ENCODE measurements around the gene UGT1A8.
A peak's percentile ranks its signal among the peaks of the same experiment; 100 is the strongest.
"Not testable (repeated sequence)": the region's sequence is repeated elsewhere in the genome, so short reads cannot be mapped to it uniquely, and the experiment has no call there.

UGT1A8 gene

DNA sequence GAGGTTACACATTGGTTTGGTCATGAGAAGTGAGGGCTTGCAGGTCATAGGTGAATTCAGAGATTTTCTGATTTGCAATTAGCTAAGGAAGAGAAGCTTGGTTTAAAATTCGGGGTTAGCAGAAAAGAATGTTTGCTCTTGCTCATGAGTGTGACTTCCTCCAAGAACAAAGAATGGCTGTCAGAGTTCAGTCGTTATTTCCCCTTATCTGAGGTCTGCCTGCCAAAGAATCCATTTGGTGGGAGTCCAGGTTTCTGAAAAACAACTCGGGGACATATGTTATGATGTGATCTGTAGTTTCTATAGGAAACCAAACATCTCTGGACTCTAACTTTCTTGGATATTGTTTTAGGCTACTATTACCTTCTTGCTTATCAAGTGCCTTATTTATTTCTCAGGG is 72.1 kb downstream of the UGT1A8 start:
- no peak for DNase-seq

DNA sequence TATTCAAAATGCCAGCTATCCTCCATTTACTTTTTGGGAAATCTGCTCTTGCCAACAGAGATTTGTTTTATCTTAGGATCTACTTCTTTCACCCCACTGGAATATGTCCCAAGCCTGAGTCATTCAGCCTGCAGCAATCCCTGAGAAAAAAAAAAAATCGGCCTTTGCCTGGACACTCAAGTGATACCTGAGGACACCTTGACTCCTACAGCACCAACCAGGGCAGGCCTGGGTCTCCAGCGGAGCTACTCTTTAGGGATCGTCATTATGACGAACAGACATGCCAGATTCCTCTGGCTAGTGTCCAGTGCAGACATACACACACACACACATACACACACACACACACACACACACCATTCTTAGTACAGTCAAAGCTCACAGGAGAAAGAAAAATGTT is 73.0 kb downstream of the UGT1A8 start:
- DNase-seq: no peak

DNA sequence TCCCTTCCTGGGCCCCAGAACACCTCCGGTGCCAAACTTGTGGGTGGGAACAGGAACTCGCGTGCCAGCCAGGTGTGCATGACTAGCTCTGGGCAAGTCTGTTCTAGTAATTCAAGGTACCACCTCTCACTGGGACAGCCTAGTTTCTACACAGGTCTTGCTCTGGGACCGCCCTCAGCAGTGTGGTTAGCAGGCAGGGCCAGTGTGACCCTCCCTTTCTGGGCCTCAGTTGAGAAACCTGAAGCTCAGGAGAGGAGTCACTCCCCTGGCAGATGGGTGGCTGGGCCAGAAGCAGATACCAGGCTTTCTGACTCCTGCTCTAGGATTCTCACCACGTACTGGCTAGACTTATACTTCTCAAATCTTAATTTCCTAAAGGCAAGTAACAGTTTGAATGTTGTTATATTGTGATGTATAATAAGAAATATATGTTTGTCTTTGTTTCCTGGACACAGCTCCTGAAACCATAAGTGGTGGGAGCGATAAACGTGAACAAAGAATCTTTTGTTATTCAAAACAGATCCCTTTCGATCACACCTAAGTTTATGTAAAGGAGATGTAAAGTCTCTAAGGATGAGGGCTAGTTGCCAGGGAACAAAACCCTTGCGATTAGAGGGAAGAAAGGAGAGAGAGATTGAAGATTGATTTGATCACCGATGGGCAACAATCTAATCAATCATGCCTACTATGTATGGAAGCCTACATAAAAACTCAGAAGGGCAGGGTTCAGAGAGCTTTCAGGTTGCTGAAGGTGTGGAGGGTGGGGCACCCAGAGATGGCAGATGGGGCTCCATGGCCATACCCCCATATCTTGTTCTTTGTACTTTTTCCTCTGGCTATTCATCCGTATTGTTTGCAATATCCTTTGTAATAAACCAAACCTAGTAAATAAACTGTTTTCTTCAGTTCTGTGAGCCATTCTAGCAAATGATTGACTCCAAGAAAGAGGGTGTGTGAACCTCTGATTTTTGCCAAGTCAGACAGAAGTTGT is 74.3 kb downstream of the UGT1A8 start:
- no peak for DNase-seq

DNA sequence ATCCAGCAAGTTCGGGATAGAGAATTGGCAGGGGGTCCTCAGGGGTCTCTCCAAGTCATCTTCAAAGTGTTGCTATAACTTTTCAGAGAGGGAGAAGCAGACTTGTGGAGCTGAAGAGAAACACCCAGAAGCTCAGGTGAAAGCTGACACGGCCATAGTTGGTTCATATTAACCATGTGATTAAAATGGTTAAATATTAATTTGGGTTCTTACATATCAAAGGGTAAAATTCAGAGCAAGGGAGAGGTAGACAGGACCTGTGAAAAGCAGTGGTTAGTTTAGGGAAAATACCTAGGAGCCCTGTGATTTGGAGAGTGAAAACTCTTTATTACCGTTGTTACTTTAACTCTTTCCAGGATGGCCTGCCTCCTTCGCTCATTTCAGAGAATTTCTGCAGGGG is 75.2 kb downstream of the UGT1A8 start, which contains the start of gene UGT1A6:
Gene UGT1A6 (plus strand): TSS at position 243 of the 400 bp plus-strand sequence. CDS start 115 bp downstream, at position 358.
- DNase-seq: no peak

DNA sequence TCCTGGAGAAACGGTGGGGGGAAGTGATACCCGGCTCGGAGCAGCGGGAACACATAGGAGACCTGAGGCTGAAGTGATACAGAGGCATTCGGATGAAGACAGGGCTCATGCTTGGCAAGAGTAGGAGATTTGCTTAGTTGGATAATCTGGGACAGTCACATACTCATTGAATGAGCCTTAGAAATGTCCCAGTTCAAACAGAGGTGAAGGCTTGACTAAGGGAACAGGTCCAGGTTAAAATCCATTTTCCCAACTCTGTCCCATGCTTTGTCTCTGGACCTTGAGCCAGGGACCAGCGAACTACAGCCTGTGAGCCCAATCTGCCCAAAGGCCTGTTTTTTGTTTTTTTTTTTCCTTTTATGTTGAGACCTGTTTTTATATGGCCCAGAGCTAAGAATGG is 76.5 kb downstream of the UGT1A8 start:
- DNase-seq: no peak

DNA sequence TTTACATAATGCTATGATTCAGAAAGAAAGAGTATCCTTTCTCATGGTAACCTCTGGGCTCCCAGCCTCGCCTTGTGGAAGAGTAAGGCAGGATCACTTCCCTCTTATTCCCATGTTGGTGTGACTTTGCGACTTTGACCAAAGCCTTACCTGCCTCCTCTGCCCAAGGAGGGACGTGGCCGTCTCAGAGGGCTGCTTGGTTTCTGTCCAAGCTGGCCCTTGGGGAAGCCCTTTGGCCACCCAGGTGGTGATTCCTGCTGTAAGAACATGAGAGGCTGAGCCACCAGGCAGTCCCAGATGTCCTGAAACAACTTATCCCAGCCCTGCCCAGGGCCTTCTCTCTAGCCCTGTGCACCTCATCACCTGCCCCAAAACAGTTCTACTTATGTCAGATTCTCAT is 81.3 kb downstream of the UGT1A8 start:
- DNase-seq: no peak

DNA sequence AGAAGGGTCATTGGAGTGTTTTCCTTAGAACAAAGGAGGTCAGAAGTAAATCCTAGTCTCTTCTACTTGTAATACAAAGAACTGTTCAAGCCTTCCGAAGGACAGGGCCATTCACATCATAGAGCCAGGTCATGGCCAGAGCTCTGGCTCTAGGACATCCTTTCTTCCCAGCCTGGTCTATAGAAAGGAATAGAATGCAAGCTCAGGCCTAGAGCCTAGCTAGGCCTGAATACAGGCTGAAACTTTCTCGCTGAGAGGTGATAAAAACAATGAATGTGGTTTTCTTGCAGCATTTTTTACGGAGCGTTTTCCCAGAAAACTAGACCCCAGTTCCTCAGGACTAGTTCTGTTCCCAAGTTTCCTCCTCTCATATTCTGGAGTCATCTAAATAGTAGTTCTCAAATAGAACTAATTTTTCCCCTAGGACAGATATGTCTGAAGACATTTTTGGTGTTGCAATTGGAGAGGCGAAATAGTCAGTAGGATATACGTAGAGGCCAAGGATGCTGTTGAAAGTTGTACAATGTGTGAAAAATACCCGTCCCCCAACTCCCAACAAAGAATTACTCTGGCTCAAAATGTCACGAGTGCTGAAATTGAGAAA is 82.1 kb downstream of the UGT1A8 start:
- DNase-seq: no peak

DNA sequence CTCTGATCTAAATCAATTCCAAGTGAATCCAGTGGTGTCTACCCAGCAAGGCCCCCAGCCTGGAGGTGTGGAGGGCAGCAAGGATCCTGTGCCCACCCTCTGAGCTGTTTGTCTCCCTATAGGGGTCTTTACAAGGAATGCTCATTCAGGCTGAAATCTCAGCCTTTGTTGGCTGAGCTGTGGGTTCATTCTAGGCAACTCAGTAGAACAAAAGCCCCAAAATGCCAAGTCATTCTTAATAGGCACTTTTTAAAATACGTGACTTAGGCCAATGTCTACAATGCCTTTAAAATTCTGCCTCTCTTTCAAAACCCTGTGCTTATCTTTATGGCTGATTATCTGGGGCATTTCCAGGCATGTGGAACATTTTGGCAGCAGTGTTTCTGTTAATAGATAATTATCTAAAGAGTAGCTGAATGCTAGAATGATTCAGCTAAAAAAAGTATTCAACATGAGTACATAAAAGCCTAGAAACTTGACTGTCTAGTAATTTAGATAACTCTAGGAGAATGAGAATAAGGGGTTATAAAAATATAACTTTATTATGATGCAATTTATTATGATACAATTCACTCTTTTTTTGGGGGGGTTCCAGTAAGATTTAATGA is 82.7 kb downstream of the UGT1A8 start:
- DNase-seq: no peak

DNA sequence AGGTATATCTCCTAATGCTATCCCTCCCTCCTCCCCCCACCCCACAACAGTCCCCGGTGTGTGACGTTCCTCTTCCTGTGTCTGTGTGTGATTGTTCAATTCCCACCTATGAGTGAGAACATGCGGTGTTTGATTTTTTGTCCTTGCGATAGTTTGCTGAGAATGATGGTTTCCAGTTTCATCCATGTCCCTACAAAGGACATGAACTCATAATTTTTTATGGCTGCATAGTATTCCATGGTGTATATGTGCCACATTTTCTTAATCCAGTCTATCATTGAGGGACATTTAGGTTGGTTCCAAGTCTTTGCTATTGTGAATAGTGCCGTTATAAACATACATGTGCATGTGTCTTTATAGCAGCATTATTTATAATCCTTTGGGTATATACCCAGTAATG is 83.4 kb downstream of the UGT1A8 start:
- DNase-seq: not testable (repeated sequence)

DNA sequence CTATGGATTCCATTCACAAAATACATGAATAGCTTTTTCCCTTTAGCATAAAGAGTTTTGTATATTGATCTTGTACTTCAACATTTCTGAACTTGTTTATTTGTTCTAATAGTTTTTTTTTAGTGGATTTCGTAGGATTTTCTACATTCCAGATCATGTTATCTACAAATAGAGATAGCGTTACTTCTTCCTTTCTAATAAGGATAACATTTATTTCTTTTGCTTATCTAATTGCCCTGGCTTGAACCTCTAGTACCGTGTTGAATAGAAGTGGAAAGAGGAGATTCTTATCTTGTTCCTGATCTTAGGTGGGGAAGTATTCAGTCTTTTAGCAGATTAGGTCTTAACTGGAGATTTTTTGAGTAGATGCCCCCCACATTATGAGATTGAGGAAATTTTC is 84.8 kb downstream of the UGT1A8 start:
- no peak for DNase-seq

DNA sequence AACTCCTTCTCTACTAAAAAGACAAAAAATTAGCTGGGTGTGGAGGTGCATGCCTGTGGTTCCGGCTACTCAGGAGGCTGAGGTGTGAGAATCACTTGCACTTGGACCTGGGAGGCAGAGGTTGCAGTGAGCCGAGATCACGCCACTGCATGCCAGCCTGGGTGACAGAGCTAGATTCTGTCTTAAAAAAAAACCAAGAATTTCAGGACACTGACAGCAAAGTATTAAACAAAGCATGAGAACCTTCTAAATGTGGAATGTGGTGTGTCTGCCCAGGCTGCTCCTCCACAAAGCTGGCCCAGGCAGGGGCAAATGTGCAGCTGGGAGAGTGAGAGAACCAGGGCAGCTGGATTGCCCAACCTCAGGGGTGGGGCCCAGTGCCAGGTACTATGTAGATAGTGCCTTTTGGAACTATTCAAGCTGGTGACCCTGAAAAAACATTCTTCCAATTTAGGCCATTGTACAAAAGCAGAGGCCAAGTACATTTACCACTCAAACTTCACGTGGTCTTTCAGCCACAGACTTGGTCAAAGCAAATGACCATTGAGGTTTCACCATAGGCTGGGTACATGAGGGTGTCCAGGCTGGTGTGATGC is 88.6 kb downstream of the UGT1A8 start:
- DNase-seq: no peak

DNA sequence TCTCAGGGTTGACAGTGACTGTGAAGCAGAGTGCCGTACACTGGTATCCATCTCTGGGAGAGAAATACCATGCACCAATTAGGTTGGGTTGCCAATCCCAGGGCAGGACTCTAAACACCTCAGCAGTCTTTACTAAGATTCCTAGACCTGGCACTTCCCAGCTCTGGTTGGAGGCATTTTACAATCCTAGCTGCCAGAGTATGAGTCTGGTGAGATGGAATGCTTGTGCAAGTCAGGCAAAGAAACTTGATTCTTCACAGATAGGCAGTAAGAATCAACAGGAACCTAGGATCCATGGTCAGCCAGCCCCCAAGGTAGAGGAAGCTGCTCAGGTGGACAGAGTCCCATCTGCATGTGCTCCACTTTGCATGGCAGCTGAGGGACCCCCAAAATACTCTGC is 89.3 kb downstream of the UGT1A8 start:
- DNase-seq: no peak

DNA sequence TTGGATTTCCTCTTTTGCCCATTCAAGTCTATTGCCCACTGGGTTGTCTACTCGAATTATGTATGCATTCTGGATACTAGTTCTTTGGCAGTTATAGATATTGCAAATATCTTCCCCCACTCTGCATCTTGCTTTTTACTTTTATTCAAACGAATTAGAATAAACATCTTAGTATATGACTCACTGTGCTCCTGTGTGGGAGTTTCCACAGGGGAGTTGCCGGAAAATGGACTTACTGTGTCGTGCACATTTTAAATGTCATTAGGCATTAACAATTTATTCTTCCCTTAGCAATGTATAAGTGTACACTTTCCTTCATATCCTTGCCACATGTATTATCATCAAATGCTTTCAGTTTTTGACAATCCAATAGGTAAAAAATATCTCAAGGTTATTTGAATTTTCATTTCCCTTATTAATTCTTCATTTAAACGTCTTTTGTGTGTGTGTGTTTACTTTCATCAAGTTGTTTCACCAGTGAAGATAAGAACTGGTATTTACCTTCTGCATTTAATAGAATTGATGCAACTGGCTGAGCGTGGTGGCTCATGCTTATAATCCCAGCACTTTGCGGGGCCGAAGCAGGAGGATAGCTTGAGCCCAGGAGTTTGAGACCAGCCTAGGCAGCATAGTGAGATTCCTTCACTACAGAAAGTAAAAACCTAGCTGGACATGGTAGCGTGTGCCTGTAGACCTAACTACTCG is 90.7 kb downstream of the UGT1A8 start:
- no peak for DNase-seq

DNA sequence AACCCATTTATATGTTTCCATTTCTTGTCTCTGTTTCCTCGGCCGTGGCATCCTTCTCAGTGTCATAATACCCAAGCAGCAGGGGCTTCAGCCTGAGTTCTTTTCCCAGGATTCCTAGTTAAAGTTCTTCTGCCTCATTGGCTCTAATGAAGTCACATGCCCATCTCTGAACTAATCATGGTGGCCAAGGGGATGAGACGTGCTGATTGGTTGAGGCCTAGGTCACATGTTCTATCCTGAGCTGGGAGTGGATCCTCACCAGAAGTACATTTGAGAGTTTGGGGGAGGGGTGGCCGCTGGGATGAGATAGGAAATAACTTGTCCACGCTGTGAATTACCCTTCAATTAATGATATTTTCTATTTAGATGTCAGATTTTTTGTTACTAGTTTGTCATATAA is 91.5 kb downstream of the UGT1A8 start:
- no peak for DNase-seq

DNA sequence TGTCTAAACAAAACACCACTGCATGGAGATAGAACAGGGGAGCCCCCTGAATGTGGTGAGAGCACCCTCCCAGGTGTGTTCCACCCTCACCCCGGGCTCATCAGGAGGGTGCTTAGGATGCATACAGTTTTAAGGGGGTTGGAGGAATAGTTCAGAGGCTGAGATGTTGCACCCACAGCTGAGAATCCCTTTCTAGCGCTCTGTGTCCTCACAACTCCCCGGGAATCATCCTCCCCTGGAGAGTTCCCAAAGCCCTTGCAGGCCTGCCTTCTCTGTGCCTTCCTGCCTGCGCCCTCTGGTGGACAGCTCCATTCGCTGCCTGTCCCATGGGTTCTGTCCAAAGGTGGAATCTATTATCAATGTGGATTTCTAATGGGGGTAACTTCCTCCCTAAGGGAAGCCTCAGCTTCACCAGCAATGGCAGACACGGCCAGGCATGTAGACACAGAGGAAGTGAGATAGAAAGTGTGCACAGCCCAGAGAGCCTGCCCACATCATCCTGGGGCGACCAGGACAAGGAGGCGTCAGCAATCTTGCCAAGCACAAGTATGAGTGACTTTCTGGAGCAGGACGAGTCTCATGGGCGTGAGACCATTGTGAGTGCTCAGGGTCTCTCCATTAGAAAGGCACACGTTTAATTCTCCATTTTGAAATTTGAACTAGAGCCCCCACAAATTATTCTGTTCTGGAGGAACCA is 94.0 kb downstream of the UGT1A8 start:
- peak; percentile 87 for DNase-seq

DNA sequence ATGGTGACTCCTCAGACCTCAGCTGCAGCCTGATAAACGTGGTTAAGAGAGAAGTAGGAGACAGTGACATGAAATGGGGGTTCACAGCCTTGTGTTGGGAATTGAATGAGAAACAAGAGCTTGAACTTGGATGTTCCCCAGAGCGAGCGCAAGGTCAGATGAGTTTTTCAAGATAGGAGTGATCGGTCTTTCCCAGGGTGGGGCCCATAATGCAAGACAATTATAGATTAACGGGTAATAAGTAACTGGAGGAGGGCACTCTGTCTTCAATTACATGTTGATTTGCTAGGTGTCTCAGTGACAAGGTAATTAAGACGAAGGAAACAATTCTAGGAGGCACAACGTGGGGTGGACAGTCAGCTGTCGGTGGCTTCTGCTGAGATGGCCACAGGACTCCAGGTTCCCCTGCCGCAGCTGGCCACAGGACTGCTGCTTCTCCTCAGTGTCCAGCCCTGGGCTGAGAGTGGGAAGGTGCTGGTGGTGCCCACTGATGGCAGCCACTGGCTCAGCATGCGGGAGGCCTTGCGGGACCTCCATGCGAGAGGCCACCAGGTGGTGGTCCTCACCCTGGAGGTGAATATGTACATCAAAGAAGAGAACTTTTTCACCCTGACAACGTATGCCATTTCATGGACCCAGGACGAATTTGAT is 95.3 kb downstream of the UGT1A8 start, which contains the start of gene UGT1A5:
Gene UGT1A5 (plus strand): TSS at position 297 of the 651 bp plus-strand sequence. CDS start 85 bp downstream, at position 382.
- DNase-seq: no peak

DNA sequence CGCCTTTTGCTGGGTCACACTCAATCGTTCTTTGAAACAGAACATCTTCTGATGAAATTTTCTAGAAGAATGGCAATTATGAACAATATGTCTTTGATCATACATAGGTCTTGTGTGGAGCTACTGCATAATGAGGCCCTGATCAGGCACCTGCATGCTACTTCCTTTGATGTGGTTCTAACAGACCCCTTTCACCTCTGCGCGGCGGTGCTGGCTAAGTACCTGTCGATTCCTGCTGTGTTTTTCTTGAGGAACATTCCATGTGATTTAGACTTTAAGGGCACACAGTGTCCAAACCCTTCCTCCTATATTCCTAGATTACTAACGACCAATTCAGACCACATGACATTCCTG is 95.8 kb downstream of the UGT1A8 start:
- no peak for DNase-seq

DNA sequence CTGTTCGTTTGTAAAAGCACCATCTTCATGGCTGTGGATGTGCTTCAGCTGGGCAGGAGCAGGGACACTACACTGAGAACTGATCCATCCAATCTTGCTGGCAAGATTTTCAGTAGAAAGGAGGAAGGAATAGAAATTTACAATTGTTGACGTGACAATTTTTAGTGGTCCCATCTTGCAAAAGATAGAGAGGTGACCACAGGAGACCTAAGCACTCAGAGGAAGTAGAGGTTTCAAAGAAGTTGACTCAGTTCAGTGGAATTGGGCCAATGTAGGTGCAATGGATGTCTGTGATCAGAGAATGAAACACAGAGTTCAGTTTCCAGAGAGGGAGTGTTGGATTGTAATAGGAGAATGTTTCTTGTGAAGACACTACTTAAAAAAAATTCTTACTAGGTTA is 96.7 kb downstream of the UGT1A8 start:
- no peak for DNase-seq

DNA sequence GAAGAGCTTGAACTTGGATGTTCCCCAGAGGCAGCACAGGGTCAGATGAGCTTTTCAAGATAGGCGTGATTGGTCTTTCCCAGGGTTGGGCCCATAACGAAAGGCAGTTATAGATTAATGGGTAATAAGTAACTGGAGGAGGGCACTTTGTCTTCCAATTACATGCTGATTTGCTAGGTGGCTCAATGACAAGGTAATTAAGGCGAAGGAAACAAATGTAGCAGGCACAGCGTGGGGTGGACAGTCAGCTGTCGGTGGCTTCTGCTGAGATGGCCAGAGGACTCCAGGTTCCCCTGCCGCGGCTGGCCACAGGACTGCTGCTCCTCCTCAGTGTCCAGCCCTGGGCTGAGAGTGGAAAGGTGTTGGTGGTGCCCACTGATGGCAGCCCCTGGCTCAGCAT is 101.1 kb downstream of the UGT1A8 start, which contains the start of gene UGT1A4:
Gene UGT1A4 (plus strand): TSS at position 185 of the 400 bp plus-strand sequence. CDS start 85 bp downstream, at position 270.
- DNase-seq: no peak

DNA sequence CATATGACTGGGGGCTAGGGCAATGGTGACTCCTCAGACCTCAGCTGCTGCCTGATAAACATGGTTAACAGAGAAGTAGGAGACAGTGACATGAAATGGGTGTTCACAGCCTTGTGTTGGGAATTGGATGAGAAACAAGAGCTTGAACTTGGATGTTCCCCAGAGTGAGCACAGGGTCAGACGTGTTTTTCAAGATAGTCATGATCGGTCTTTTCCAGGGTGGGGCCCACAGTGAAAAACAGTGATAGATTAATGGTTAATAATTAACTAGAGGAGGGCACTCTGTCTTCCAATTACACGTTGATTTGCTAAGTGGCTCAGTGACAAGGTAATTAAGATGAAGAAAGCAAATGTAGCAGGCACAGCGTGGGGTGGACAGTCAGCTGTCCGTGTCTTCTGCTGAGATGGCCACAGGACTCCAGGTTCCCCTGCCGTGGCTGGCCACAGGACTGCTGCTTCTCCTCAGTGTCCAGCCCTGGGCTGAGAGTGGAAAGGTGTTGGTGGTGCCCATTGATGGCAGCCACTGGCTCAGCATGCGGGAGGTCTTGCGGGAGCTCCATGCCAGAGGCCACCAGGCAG is 111.4 kb downstream of the UGT1A8 start, which contains the start of gene UGT1A3:
Gene UGT1A3 (plus strand): TSS at position 320 of the 579 bp plus-strand sequence. CDS start 85 bp downstream, at position 405.
- no peak for DNase-seq

Measured in activated CD8-positive, alpha-beta memory T cell treated with anti-CD3 and anti-CD28 coated beads, Interleukin-2, amount 50 U/mL, for 48 hours (primary cell).